Ishikawa (cell line): Measurements from ENCODE around the gene ZNF546.

Experiments used
- CEBPB ChIP-seq: IDR thresholded peaks from 2 replicates; pipeline ENCODE4 v1.6.1; 2012
- CREB1 ChIP-seq: IDR thresholded peaks from 2 replicates; pipeline ENCODE4 v1.6.1; 2012; ENCODE audit warnings: low read depth
- EGR1 ChIP-seq: IDR thresholded peaks from 2 replicates; pipeline ENCODE4 v1.6.1; 2012
- EP300 ChIP-seq: IDR thresholded peaks from 2 replicates; pipeline ENCODE4 v1.6.1; 2012; ENCODE audit warnings: borderline replicate concordance
- FOXM1 ChIP-seq: IDR thresholded peaks from 2 replicates; pipeline ENCODE4 v1.6.1; 2012; ENCODE audit warnings: low read depth, borderline replicate concordance
- MAX ChIP-seq: IDR thresholded peaks from 2 replicates; pipeline ENCODE4 v1.6.1; 2012
- NFIC ChIP-seq: IDR thresholded peaks from 2 replicates; pipeline ENCODE4 v1.6.1; 2012
- RAD21 ChIP-seq: IDR thresholded peaks from 2 replicates; pipeline ENCODE4 v1.6.1; 2012; ENCODE audit warnings: low read depth
- REST ChIP-seq: IDR thresholded peaks from 2 replicates; pipeline ENCODE4 v1.6.1; 2012; ENCODE audit warnings: low read depth, mild to moderate bottlenecking
- TAF1 ChIP-seq: IDR thresholded peaks from 2 replicates; pipeline ENCODE4 v1.6.1; 2012; ENCODE audit warnings: low read depth, mild to moderate bottlenecking
- TCF12 ChIP-seq: IDR thresholded peaks from 2 replicates; pipeline ENCODE4 v1.6.1; 2012; ENCODE audit warnings: low read depth
- TEAD4 ChIP-seq: IDR thresholded peaks from 2 replicates; pipeline ENCODE4 v1.6.1; 2012
- USF1 ChIP-seq: IDR thresholded peaks from 2 replicates; pipeline ENCODE4 v1.6.1; 2012
- YY1 ChIP-seq: IDR thresholded peaks from 2 replicates; pipeline ENCODE4 v1.6.1; 2012; ENCODE audit warnings: low read depth
- ZBTB7A ChIP-seq: IDR thresholded peaks from 2 replicates; pipeline ENCODE4 v1.6.1; 2012; ENCODE audit warnings: low read depth

ZNF546 gene

GRCh38 chr19:40005691-40006272, 8.9 kb downstream of the ZNF546 start:
- TF ChIP-seq CREB1 (no peak), NFIC (no peak), RAD21 (no peak), YY1 (no peak), EP300 (no peak), REST (no peak), CEBPB (no peak), TCF12 (no peak), EGR1 (no peak)

GRCh38 chr19:40006273-40006691, 9.4 kb downstream of the ZNF546 start:
- TF ChIP-seq TCF12 (no peak), ZBTB7A (no peak), RAD21 (no peak), MAX (no peak), USF1 (no peak), TAF1 (no peak), TEAD4 (no peak), NFIC (no peak), YY1 (no peak), CEBPB (no peak), EP300 (no peak), CREB1 (no peak), REST (no peak), FOXM1 (no peak), EGR1 (no peak)

- TF ChIP-seq CEBPB (no peak), ZBTB7A (no peak), EGR1 (no peak), MAX (no peak), USF1 (no peak), TEAD4 (no peak), FOXM1 (no peak), RAD21 (no peak), CREB1 (no peak), EP300 (no peak), NFIC (no peak), YY1 (no peak)
Observed at GRCh38 chr19:40009674-40010073, 12.8 kb downstream of the ZNF546 start.

GRCh38 chr19:40013991-40014390, 17.1 kb downstream of the ZNF546 start:
- no peak for TF ChIP-seq NFIC
- TF ChIP-seq ZBTB7A = no peak
- TF ChIP-seq TEAD4 = no peak
- no peak for TF ChIP-seq CEBPB
- no peak for TF ChIP-seq TAF1
- TF ChIP-seq CREB1 = no peak
- TF ChIP-seq FOXM1 = no peak
- TF ChIP-seq REST = no peak
- no peak for TF ChIP-seq YY1
- TF ChIP-seq MAX = no peak
- no peak for TF ChIP-seq EP300
- no peak for TF ChIP-seq USF1
